ENCODE results near the gene RIF1.

GRCh38 chr2:151409601-151410484, at the start of gene RIF1:
- TF ChIP-seq, protein P1, sequence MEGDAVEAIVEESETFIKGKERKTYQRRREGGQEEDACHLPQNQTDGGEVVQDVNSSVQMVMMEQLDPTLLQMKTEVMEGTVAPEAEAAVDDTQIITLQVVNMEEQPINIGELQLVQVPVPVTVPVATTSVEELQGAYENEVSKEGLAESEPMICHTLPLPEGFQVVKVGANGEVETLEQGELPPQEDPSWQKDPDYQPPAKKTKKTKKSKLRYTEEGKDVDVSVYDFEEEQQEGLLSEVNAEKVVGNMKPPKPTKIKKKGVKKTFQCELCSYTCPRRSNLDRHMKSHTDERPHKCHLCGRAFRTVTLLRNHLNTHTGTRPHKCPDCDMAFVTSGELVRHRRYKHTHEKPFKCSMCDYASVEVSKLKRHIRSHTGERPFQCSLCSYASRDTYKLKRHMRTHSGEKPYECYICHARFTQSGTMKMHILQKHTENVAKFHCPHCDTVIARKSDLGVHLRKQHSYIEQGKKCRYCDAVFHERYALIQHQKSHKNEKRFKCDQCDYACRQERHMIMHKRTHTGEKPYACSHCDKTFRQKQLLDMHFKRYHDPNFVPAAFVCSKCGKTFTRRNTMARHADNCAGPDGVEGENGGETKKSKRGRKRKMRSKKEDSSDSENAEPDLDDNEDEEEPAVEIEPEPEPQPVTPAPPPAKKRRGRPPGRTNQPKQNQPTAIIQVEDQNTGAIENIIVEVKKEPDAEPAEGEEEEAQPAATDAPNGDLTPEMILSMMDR (IDR thresholded peaks at IDR 0.05), result peak; percentile 59 to 71 (median 60)
- no peak for TF ChIP-seq POLR2A (IDR thresholded peaks at IDR 0.05)
